Thoracic aorta (tissue), 2 donors: ENCODE measurements around the gene INTS2. TPM values are rescaled to one million over a fixed set of nuclear protein-coding genes. Genes with fewer than 3 reads are reported as not detected.

ENCODE experiments used
- ATAC-seq: fragments of 150-250 bp; one replicate; pipeline ENCODE4 v1.8.0; 2017; ENCODE audit warnings: low read depth; ENCODE audit not compliant: insufficient number of reproducible peaks, low FRiP score
- DNase-seq: peaks from one replicate; pipeline ENCODE4 v3.0.0-alpha.2; 2020; ENCODE audit warnings: low spot score
- H3K27ac ChIP-seq, 2 donors: fragments of 200-600 bp; sonication (generic); 1 replicate in 1 of 2; 2 replicates in 1 of 2; pipeline ENCODE4 v1.5.1; 2016; ENCODE audit warnings: mild to moderate bottlenecking in 2 of 2, moderate library complexity in 2 of 2
- H3K27me3 ChIP-seq: fragments of 200-600 bp; sonication (generic); replicated peaks from 2 replicates; pipeline ENCODE4 v1.6.0; 2016; ENCODE audit warnings: mild to moderate bottlenecking; ENCODE audit not compliant: insufficient read depth
- H3K36me3 ChIP-seq: fragments of 200-600 bp; sonication (generic); one replicate; pipeline ENCODE4 v1.5.1; 2016
- H3K4me1 ChIP-seq, 2 donors: fragments of 200-600 bp; sonication (generic); 1 replicate in 1 of 2; 2 replicates in 1 of 2; pipeline versions ENCODE4 v1.5.1 to v1.6.0; 2016; ENCODE audit warnings: low read depth in 2 of 2, mild to moderate bottlenecking in 1 of 2; ENCODE audit not compliant: control insufficient read depth in 1 of 2
- H3K4me3 ChIP-seq: fragments of 200-600 bp; sonication (generic); 2 replicates; pipeline ENCODE4 v1.5.1; 2016; ENCODE audit warnings: mild to moderate bottlenecking
- H3K9me3 ChIP-seq: fragments of 200-600 bp; sonication (generic); 2 replicates; pipeline ENCODE4 v1.5.1; 2016
- CTCF ChIP-seq: fragments of 200-600 bp; sonication (generic); IDR thresholded peaks from one replicate; pipeline ENCODE4 v1.5.1; 2019; ENCODE audit warnings: antibody characterized with exemption
- total RNA-seq, 2 donors: library from RNA; depleted of rRNA; stranded (reverse); fragments of >200 nt; gene quantifications; one replicate each; pipeline versions ENCODE4 v1.1.0 to v1.2.3, GENCODE V29; 2016

INTS2 gene
- total RNA-seq, 2 donors from 2014 or later: 13.8 to 19.8 TPM

- DNase-seq (no peak), ATAC-seq (no peak)
- no peak for TF ChIP-seq CTCF
- Histone ChIP-seq H3K27ac (no peak overlapping the region), H3K4me1 (no peaks in the 10 kb centered on the region), H3K36me3 (peaks cover 14% of the 10 kb centered on the region), H3K9me3 (no peaks in the 10 kb centered on the region), H3K4me3 (no peak overlapping the region), H3K27me3 (no peaks in the 10 kb centered on the region)
These were observed 19.3 kb downstream of the INTS2 start for GRCh38 chr17:61908292-61909037.

- TF ChIP-seq CTCF: no peak
- Histone ChIP-seq H3K9me3 (no peaks in the 10 kb centered on the region), H3K27ac (no peak overlapping the region), H3K36me3 (peaks cover 14% of the 10 kb centered on the region), H3K4me3 (no peak overlapping the region), H3K27me3 (no peaks in the 10 kb centered on the region), H3K4me1 (no peaks in the 10 kb centered on the region)
- DNase-seq (no peak), ATAC-seq (no peak)
These were observed 20.4 kb downstream of the INTS2 start for GRCh38 chr17:61907361-61907760.

GRCh38 chr17:61904094-61904710, 23.6 kb downstream of the INTS2 start:
- Histone ChIP-seq H3K27me3 (no peaks in the 10 kb centered on the region), H3K36me3 (peaks cover 6% of the 10 kb centered on the region), H3K27ac (no peak overlapping the region), H3K4me3 (no peak overlapping the region), H3K9me3 (no peaks in the 10 kb centered on the region), H3K4me1 (no peaks in the 10 kb centered on the region)
- TF ChIP-seq CTCF: no peak
- ATAC-seq (no peak), DNase-seq (no peak)

GRCh38 chr17:61903251-61903650, 24.5 kb downstream of the INTS2 start:
- TF ChIP-seq CTCF: no peak

GRCh38 chr17:61897548-61898180, 30.1 kb downstream of the INTS2 start:
- no peaks in the 10 kb centered on the region for H3K27me3 ChIP-seq
- H3K36me3 ChIP-seq: peaks cover 21% of the 10 kb centered on the region
- no peaks in the 10 kb centered on the region for H3K4me1 ChIP-seq
- ATAC-seq (no peak), DNase-seq (no peak)
- no peak for TF ChIP-seq CTCF
- no peak overlapping the region for H3K4me3 ChIP-seq
- no peak overlapping the region for H3K27ac ChIP-seq
- no peaks in the 10 kb centered on the region for H3K9me3 ChIP-seq

More at GRCh38 chr17:61903251-61903650, 24.5 kb downstream of the INTS2 start:
- ATAC-seq (no peak), DNase-seq (no peak)
- Histone ChIP-seq H3K9me3 (no peaks in the 10 kb centered on the region), H3K4me1 (no peaks in the 10 kb centered on the region), H3K27me3 (no peaks in the 10 kb centered on the region), H3K4me3 (no peak overlapping the region), H3K27ac (no peak overlapping the region), H3K36me3 (peaks cover 7% of the 10 kb centered on the region)
